Endothelial cell (in vitro differentiated cells): ENCODE measurements around the gene PRKACA. TPM values are rescaled to one million over a fixed set of nuclear protein-coding genes. Genes with fewer than 3 reads are reported as not detected.

Experiments used
- DNase-seq: peaks from one replicate; pipeline ENCODE4 v3.0.0; 2021; ENCODE audit warnings: low spot score
- H3K27ac Mint-ChIP-seq: one replicate; pipeline ENCODE4 v1.8.0; 2021; ENCODE audit warnings: mixed read lengths, inconsistent platforms; ENCODE audit not compliant: unreplicated experiment
- H3K27me3 Mint-ChIP-seq: one replicate; pipeline ENCODE4 v1.8.0; 2021; ENCODE audit warnings: mild to moderate bottlenecking, moderate library complexity, mixed read lengths, inconsistent platforms; ENCODE audit not compliant: unreplicated experiment
- H3K36me3 Mint-ChIP-seq: one replicate; pipeline ENCODE4 v1.8.0; 2021; ENCODE audit warnings: mild to moderate bottlenecking, low read depth, mixed read lengths, inconsistent platforms; ENCODE audit not compliant: unreplicated experiment
- H3K4me1 Mint-ChIP-seq: one replicate; pipeline ENCODE4 v1.8.0; 2021; ENCODE audit warnings: mild to moderate bottlenecking, mixed read lengths, inconsistent platforms; ENCODE audit not compliant: unreplicated experiment
- H3K4me3 Mint-ChIP-seq: one replicate; pipeline ENCODE4 v1.8.0; 2021; ENCODE audit warnings: mild to moderate bottlenecking, mixed read lengths, inconsistent platforms; ENCODE audit not compliant: unreplicated experiment
- H3K9me3 Mint-ChIP-seq: one replicate; pipeline ENCODE4 v1.8.0; 2021; ENCODE audit warnings: mixed read lengths, inconsistent platforms; ENCODE audit not compliant: unreplicated experiment
- CTCF ChIP-seq: fragments of 200-600 bp; sonication (generic); IDR thresholded peaks from one replicate; pipeline ENCODE4 v1.5.0; 2021; ENCODE audit warnings: antibody characterized with exemption; ENCODE audit not compliant: unreplicated experiment
- total RNA-seq: library from RNA; stranded (reverse); fragmentation: NEBNext Ultra II Directional; extraction: Animal tissue kit (Norgen Biotek cat#: 25700); gene quantifications from one replicate; pipeline ENCODE4 v1.2.1, GENCODE V29; 2021; ENCODE audit not compliant: unreplicated experiment

Gene PRKACA
- total RNA-seq, 1 donor from 2014 or later, result 122 TPM

- Mint-ChIP-seq H3K4me3 (peak overlapping the region; percentile 68), H3K27me3 (peaks cover 14% of the 10 kb centered on the region), H3K27ac (peak overlapping the region; percentile 54), H3K4me1 (peaks cover 2% of the 10 kb centered on the region), H3K9me3 (peaks cover 3% of the 10 kb centered on the region), H3K36me3 (peaks cover 11% of the 10 kb centered on the region)
- no peak for TF ChIP-seq CTCF
- DNase-seq, result no peak
Measured at GRCh38 chr19:14094854-14095253, 22.7 kb downstream of the PRKACA start.

DNA sequence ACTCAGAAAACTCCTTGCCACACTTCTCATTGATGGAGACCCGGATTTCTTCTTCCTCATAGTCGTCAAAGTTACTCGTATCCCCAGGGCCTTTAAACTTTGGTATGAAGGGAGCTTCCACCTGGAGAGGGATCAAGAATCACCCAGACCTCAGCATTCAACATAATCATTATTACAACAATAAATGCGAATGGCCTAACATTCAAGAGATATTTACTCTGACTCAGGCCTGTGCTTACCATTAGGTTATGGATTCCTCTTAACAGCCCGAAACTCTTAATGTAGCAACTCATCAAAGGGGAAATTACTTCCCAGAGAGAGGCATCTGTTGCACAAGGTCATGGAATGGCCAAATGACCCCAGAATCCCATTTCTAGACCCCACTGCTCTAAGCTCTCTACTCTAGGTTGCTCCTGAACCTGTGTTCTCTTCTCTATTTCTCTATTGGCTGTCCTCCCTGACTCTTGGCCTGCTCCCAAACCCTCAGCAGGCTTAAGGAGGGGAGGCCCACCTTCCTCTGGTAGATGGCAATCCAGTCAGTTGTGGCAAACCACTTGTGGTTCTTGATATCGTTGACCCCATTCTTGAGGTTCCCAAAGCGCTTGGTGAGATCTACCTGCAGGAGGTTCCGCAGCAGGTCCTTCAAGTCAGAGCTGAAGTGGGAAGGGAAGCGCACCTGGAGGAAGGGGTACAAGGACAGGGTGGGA lies 24.3 kb downstream of the PRKACA start:
- Mint-ChIP-seq H3K27me3 (peaks cover 18% of the 10 kb centered on the region), H3K36me3 (peaks cover 17% of the 10 kb centered on the region), H3K4me3 (no peak overlapping the region), H3K4me1 (peaks cover 5% of the 10 kb centered on the region), H3K27ac (no peak overlapping the region), H3K9me3 (peaks cover 3% of the 10 kb centered on the region)
- no peak for TF ChIP-seq CTCF
- DNase-seq, result no peak

DNA sequence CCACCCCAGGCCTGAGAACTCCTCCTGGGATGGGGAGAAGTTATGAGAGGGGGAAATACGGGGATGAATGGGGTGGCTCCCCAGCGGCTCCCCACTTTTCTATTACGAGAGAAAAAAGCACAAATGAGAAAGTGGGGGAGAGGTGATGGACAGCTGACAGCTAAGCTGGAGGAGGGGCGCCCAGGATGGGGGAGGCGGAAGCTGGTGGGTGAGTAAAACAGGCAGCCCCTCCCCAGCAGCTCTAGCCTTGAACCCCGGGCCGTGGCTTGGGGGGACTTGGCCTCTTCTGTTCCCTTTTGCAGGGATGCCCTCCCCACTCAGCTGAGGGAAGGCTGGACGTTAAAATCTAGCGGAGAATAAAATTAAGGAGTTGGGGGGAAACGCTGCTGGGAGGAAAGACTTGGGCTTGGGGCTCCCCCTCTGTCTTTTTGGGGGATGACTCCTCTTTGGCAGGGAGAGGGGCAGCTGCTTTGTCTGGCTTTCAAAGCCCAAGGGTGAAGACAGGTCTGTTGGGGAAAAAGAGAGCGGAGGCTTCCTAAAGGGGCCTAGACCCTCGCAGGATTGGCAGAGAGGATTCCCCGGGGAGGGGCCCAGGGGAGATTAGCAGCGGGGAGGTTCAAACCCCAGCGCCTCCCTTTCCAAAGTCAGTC lies 25.6 kb downstream of the PRKACA start:
- no peak for DNase-seq
- H3K9me3 Mint-ChIP-seq, result peaks cover 3% of the 10 kb centered on the region
- peaks cover 5% of the 10 kb centered on the region for H3K4me1 Mint-ChIP-seq
- peak overlapping the region; percentile 95 for H3K4me3 Mint-ChIP-seq
- peaks cover 19% of the 10 kb centered on the region for H3K27me3 Mint-ChIP-seq
- no peak overlapping the region for H3K27ac Mint-ChIP-seq
- no peak for TF ChIP-seq CTCF
- peaks cover 16% of the 10 kb centered on the region for H3K36me3 Mint-ChIP-seq

- peak; percentile 61 for DNase-seq
- peaks cover 16% of the 10 kb centered on the region for H3K36me3 Mint-ChIP-seq
- peaks cover 19% of the 10 kb centered on the region for H3K27me3 Mint-ChIP-seq
- peak overlapping the region; percentile 95 for H3K4me3 Mint-ChIP-seq
- TF ChIP-seq CTCF, result no peak
- peak overlapping the region; percentile 90 for H3K27ac Mint-ChIP-seq
- H3K9me3 Mint-ChIP-seq, result peaks cover 3% of the 10 kb centered on the region
- peaks cover 5% of the 10 kb centered on the region for H3K4me1 Mint-ChIP-seq
Measured at GRCh38 chr19:14091081-14091812, 26.3 kb downstream of the PRKACA start.
